ENCODE results near the gene SYTL4. TPM values are rescaled to one million over a fixed set of nuclear protein-coding genes. Genes with fewer than 3 reads are reported as not detected.

Gene SYTL4
- total and polyA plus RNA-seq, 2 of the 8 experiments (the other 6 are each of a cell fraction or from before 2014, with no cell fraction given): 0.11 TPM

- Histone ChIP-seq H3K79me2 (ENCODE audit: control insufficient read depth in 1 of 2, insufficient read depth in 2 of 2, low read length in 2 of 2) (no peaks in the 10 kb centered on the region), H4K91ac (replicated peaks; ENCODE audit: insufficient read length, low read length) (no peak overlapping the region), H3K4me3 (ENCODE audit: extremely low read depth in 1 of 4, insufficient read depth in 2 of 4, low read depth in 3 of 4, low read length in 4 of 4) (no peak overlapping the region), H3K27ac (ENCODE audit: low read depth, low read length) (no peak overlapping the region), H3K14ac (ENCODE audit: insufficient read length) (no peak overlapping the region), H4K8ac (ENCODE audit: extremely low read depth, insufficient read depth, low read length) (no peak overlapping the region), H2AFZ (ENCODE audit: low read length) (no peak overlapping the region), H2BK12ac (ENCODE audit: low read depth, low read length) (no peak overlapping the region), H2BK15ac (ENCODE audit: low read length) (no peak overlapping the region), H3K9me3 (ENCODE audit: insufficient read depth in 2 of 2, low read depth in 1 of 2, low read length in 1 of 2) (peaks cover 0 to 6% of the 10 kb centered on the region in 2 experiments; a peak in 1 of 4 replicates), H3K56ac (replicated peaks; ENCODE audit: insufficient read length, low read depth, low read length) (no peak overlapping the region), H4K20me1 (replicated peaks in 1 of 2; ENCODE audit: control insufficient read depth in 1 of 2, insufficient read depth in 2 of 2, low read length in 2 of 2) (no peaks in the 10 kb centered on the region), H3K9ac (replicated peaks in 1 of 4; ENCODE audit: extremely low read depth in 1 of 4, low read depth in 3 of 4, low read length in 3 of 4) (no peak overlapping the region), H2AK5ac (ENCODE audit: low read depth, low read length) (no peak overlapping the region), H3K79me1 (ENCODE audit: low read depth, low read length) (no peaks in the 10 kb centered on the region), H3K27me3 (replicated peaks in 1 of 4; ENCODE audit: control insufficient read depth in 3 of 4, extremely low read depth in 1 of 4, insufficient read depth in 3 of 4, low read length in 3 of 4) (no peaks in the 10 kb centered on the region), H3K23me2 (ENCODE audit: low read depth, low read length) (no peaks in the 10 kb centered on the region), H3K23ac (ENCODE audit: insufficient read length) (no peak overlapping the region), H3K36me3 (ENCODE audit: control insufficient read depth in 2 of 4, insufficient read depth in 4 of 4, low read length in 3 of 4) (no peaks in the 10 kb centered on the region), H3K4ac (replicated peaks; ENCODE audit: insufficient read length, low read depth, low read length) (no peak overlapping the region), H2BK120ac (replicated peaks; ENCODE audit: low read depth, low read length) (no peak overlapping the region), H2BK20ac (ENCODE audit: low read length) (no peak overlapping the region), H3K4me1 (replicated peaks in 1 of 4; ENCODE audit: control insufficient read depth in 3 of 4, insufficient read depth in 4 of 4, low read length in 3 of 4) (no peaks in the 10 kb centered on the region), H4K5ac (ENCODE audit: insufficient read length, low read depth, low read length) (no peak overlapping the region), H3K4me2 (ENCODE audit: insufficient read depth in 1 of 2, low read depth in 2 of 2, low read length in 2 of 2) (no peak overlapping the region), H2BK5ac (ENCODE audit: low read depth, low read length) (no peak overlapping the region), H3K18ac (ENCODE audit: extremely low read depth, low read length) (no peak overlapping the region)
- no peak for FAIRE-seq
- 60% methylated on average over 2 of the region's 2 CpGs; no CpG with 5 or more reads in 1 of the 2 experiments for WGBS, 2 experiments (ENCODE audit: extremely low coverage in 1 of 2, insufficient coverage in 1 of 2, insufficient read length in 1 of 2, insufficient replicate concordance in 2 of 2, low coverage in 1 of 2, low lambda C conversion rate in 2 of 2, missing lambda C conversion rate in 1 of 2)
- no peak for DNase-seq (ENCODE audit: low read depth in 1 of 2, low spot score in 2 of 2)
- no peak for TF ChIP-seq SP4 (IDR thresholded peaks at IDR 0.05; ENCODE audit: low read length)
- no peak for TF ChIP-seq TAF7 (optimal IDR thresholded peaks at IDR 0.05; ENCODE audit: borderline replicate concordance, low read depth, low read length)
- TF ChIP-seq KDM5A (IDR thresholded peaks at IDR 0.05; ENCODE audit: low read length): no peak
- TF ChIP-seq GTF2F1 (IDR thresholded peaks at IDR 0.05; ENCODE audit: borderline replicate concordance, low read depth, low read length): no peak
- no peak for TF ChIP-seq SRF (IDR thresholded peaks at IDR 0.05; ENCODE audit: low read depth, low read length)
- TF ChIP-seq EZH2 (IDR thresholded peaks at IDR 0.05; ENCODE audit: low read depth, low read length, severe bottlenecking): no peak
- no peak for TF ChIP-seq FOSL1 (IDR thresholded peaks at IDR 0.05; ENCODE audit: insufficient read depth, low read depth, low read length)
- TF ChIP-seq CBX5 (IDR thresholded peaks at IDR 0.05; ENCODE audit: low read depth, low read length): no peak
- ChIA-PET CTCF (ENCODE audit: partially characterized antibody) (interaction anchor here (1.6 kb wide), 1 partner anchor 11 kb away, joined by 4 read pairs; the partner anchor contains the start of gene SYTL4), POLR2A (ENCODE audit: partially characterized antibody) (no interaction called here)
These were observed 11.6 kb downstream of the SYTL4 start for GRCh38 chrX:100720301-100720700.
